ENCODE results near the gene MRPS6.

Gene MRPS6

GRCh38 chr21:34174470-34174869, 101.1 kb downstream of the MRPS6 start:
- no peak for TF ChIP-seq CTCF (conservative IDR thresholded peaks at IDR 0.05; ENCODE audit: low read depth, low read length)
- no peak overlapping the region for H3K4me3 ChIP-seq (ENCODE audit: low read depth, low read length)
- no peak for DNase-seq (ENCODE audit: low read depth)

DNA sequence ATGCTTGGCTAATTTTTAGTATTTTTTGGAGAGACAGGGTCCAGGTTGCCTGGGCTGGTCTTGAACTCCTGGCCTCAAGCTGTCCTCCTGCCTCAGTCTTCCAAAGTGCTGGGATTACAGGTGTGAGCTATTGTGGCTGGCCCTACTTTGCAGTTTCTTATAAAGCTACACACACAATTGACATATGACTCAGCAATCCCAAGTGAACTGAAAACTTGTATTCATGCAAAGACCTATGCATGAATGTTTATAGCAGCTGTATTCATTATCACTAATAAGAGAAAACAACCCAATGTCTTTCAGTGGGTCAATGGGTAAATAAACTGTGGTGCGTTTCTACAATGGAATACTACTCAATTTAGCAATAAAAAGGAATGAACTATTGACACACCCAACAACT, 103.1 kb downstream of the MRPS6 start:
- no peak for TF ChIP-seq CTCF (conservative IDR thresholded peaks at IDR 0.05; ENCODE audit: low read depth, low read length)
- H3K4me3 ChIP-seq (ENCODE audit: low read depth, low read length) = no peak overlapping the region
- no peak for DNase-seq (ENCODE audit: low read depth)

DNA sequence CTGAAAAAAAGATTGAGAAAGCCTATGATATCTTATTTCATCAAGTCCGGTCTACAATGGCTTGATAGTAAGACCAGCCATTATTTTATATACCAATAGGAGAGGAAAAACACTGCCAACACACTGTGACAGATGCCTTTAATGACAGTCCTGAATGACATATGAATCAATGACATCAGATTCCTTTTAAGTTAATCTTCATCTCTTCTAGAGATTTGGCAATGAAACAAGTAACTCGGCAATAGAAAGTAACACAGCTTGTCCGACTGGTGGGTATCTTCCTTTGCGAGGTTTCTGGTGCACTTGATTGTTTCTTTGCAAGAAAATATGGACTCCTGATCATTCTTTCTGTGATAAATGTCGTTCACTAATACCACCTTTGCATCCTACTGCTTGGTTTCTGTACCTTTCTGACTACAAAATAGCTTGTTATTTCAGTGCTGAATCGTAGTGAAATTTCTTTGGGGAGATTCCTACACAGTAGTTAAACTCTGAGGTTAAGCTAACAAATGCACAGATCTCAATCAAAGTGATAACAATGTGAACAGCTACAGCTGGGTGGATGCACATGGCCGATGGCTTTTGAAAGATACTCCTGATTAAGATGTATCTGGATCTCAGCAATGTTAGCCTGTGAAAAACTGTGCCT, 104.7 kb downstream of the MRPS6 start:
- DNase-seq (ENCODE audit: low read depth) = no peak
- H3K4me3 ChIP-seq (ENCODE audit: low read depth, low read length) = no peak overlapping the region
- TF ChIP-seq CTCF (conservative IDR thresholded peaks at IDR 0.05; ENCODE audit: low read depth, low read length) = no peak

- no peak overlapping the region for H3K4me3 ChIP-seq (ENCODE audit: low read depth, low read length)
- no peak for TF ChIP-seq CTCF (conservative IDR thresholded peaks at IDR 0.05; ENCODE audit: low read depth, low read length)
- no peak for DNase-seq (ENCODE audit: low read depth)
Observed at GRCh38 chr21:34179204-34179935, 106.0 kb downstream of the MRPS6 start.

DNA sequence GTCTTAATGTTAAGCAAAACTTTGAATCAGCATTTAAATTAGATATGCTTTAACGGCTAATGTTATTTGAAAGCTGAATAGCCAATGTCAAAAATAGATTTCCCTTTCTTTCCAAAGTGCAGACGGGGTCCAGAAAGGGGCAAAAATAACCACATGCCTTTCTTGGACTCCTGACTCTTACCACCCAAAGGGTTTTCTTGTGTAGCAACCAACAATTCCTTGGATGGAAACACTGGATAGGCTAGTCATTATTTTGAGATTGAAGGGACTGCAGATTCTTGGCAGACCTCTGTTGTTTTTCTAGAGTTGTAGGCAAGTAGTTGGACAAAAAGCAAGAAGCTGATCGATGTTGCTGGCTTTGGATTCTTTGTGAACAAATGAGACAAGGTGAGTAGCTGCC, 107.0 kb downstream of the MRPS6 start:
- H3K4me3 ChIP-seq (ENCODE audit: low read depth, low read length) = no peak overlapping the region
- no peak for DNase-seq (ENCODE audit: low read depth)
- no peak for TF ChIP-seq CTCF (conservative IDR thresholded peaks at IDR 0.05; ENCODE audit: low read depth, low read length)

DNA sequence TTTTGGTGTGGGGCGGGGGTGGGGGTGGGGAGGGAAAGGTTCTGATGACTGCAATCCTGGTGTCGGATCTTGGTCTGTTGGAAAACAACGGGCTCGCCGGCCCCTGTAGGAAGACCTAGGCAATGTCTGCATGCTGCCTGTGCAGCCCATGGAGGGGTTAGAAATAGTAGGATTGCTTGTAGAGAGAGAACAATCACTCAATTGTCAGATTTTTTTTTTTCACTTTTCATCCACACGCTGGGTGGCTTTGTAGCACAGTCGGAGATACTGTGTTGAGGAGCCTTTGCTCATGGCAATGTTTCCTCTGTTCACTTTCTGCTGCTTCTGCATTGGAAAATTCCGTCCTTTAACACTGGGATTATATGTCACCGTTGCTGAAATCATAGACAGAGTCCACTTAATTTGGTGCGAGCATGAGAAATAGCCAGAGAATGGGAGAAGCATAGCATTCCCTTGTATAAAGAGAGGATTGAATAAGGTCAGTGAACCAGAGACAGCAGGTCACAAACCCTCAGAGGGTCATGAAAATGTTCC, 107.5 kb downstream of the MRPS6 start:
- no peak for TF ChIP-seq CTCF (conservative IDR thresholded peaks at IDR 0.05; ENCODE audit: low read depth, low read length)
- no peak overlapping the region for H3K4me3 ChIP-seq (ENCODE audit: low read depth, low read length)
- DNase-seq (ENCODE audit: low read depth) = no peak

Measured in choroid plexus epithelial cell (primary cell).